Mesothelial cell of epicardium (in vitro differentiated cells): Measurements from ENCODE around the gene QRFP. TPM values are rescaled to one million over a fixed set of nuclear protein-coding genes. Genes with fewer than 3 reads are reported as not detected.
A peak's percentile ranks its signal among the peaks of the same experiment; 100 is the strongest.

ENCODE experiments used
- DNase-seq, 2 experiments: peaks; one replicate each; pipeline ENCODE4 v3.0.0; 2021; ENCODE audit warnings: low spot score in 2 of 2; ENCODE audit not compliant: unreplicated experiment in 2 of 2
- H3K27ac Mint-ChIP-seq: 2 replicates; pipeline ENCODE4 v1.8.0; 2021; ENCODE audit warnings: mixed read lengths
- H3K27me3 Mint-ChIP-seq: 2 replicates; pipeline ENCODE4 v1.8.0; 2021; ENCODE audit warnings: low read depth, mixed read lengths
- H3K36me3 Mint-ChIP-seq: 2 replicates; pipeline ENCODE4 v1.8.0; 2021; ENCODE audit warnings: mixed read lengths
- H3K4me1 Mint-ChIP-seq: 2 replicates; pipeline ENCODE4 v1.8.0; 2021; ENCODE audit warnings: mixed read lengths
- H3K4me3 Mint-ChIP-seq: 2 replicates; pipeline ENCODE4 v1.8.0; 2021; ENCODE audit warnings: mild to moderate bottlenecking, moderate library complexity, mixed read lengths
- H3K9me3 Mint-ChIP-seq: 2 replicates; pipeline ENCODE4 v1.8.0; 2021; ENCODE audit warnings: mixed read lengths
- CTCF ChIP-seq: fragments of 200-600 bp; sonication (generic); IDR thresholded peaks from one replicate; pipeline ENCODE4 v1.5.0; 2021; ENCODE audit warnings: antibody characterized with exemption; ENCODE audit not compliant: unreplicated experiment
- total RNA-seq: library from RNA; stranded (reverse); gene quantifications from 3 replicates; pipeline ENCODE4 v1.2.1, GENCODE V29; 2021

The QRFP gene
- total RNA-seq, 1 donor from 2014 or later: not detected

GRCh38 chr9:130935648-130936271 lies 39.1 kb upstream of the QRFP start:
- H3K9me3 Mint-ChIP-seq: no peaks in the 10 kb centered on the region
- TF ChIP-seq CTCF: no peak
- H3K27me3 Mint-ChIP-seq: peaks cover 47% of the 10 kb centered on the region
- no peaks in the 10 kb centered on the region for H3K36me3 Mint-ChIP-seq
- H3K27ac Mint-ChIP-seq: no peak overlapping the region
- peaks cover 37% of the 10 kb centered on the region for H3K4me1 Mint-ChIP-seq
- H3K4me3 Mint-ChIP-seq: no peak overlapping the region
- no peak for DNase-seq

- H3K36me3 Mint-ChIP-seq: no peaks in the 10 kb centered on the region
- H3K27me3 Mint-ChIP-seq: peaks cover 39% of the 10 kb centered on the region
- no peak for TF ChIP-seq CTCF
- H3K27ac Mint-ChIP-seq: no peak overlapping the region
- DNase-seq: no peak
- H3K9me3 Mint-ChIP-seq: no peaks in the 10 kb centered on the region
- peaks cover 34% of the 10 kb centered on the region for H3K4me1 Mint-ChIP-seq
- no peak overlapping the region for H3K4me3 Mint-ChIP-seq
These were observed 38.4 kb upstream of the QRFP start for GRCh38 chr9:130934702-130935647.

- H3K36me3 Mint-ChIP-seq: no peaks in the 10 kb centered on the region
- peaks cover 34% of the 10 kb centered on the region for H3K4me1 Mint-ChIP-seq
- no peak overlapping the region for H3K4me3 Mint-ChIP-seq
- no peak for TF ChIP-seq CTCF
- H3K9me3 Mint-ChIP-seq: no peaks in the 10 kb centered on the region
- peaks cover 35% of the 10 kb centered on the region for H3K27me3 Mint-ChIP-seq
- DNase-seq: no peak
- H3K27ac Mint-ChIP-seq: no peak overlapping the region
These were observed 37.6 kb upstream of the QRFP start for GRCh38 chr9:130934246-130934645.

- peaks cover 33% of the 10 kb centered on the region for H3K27me3 Mint-ChIP-seq
- H3K36me3 Mint-ChIP-seq: no peaks in the 10 kb centered on the region
- H3K4me1 Mint-ChIP-seq: peaks cover 33% of the 10 kb centered on the region
- no peak for DNase-seq
- H3K4me3 Mint-ChIP-seq: no peak overlapping the region
- peak overlapping the region; percentile 62 for H3K27ac Mint-ChIP-seq
- no peaks in the 10 kb centered on the region for H3K9me3 Mint-ChIP-seq
- TF ChIP-seq CTCF: no peak
These were observed 36.8 kb upstream of the QRFP start for GRCh38 chr9:130933114-130934046.
